H1 (cell line): ENCODE measurements around the gene WIPI1. TPM values are rescaled to one million over a fixed set of nuclear protein-coding genes. Genes with fewer than 3 reads are reported as not detected.

ENCODE experiments used
- CTCF ChIA-PET: fragments of 300-600 bp; sonication (Branson Sonifier 250); formaldehyde crosslinking; loops from one replicate; lab custom pipeline; 2021; ENCODE audit not compliant: partially characterized antibody; lab: Charles Lee
- POLR2A ChIA-PET: fragments of 300-600 bp; sonication (Branson Sonifier 250); formaldehyde crosslinking; loops from one replicate; lab custom pipeline; 2021; ENCODE audit warnings: inconsistent platforms; ENCODE audit not compliant: partially characterized antibody; lab: Charles Lee
- DNase-seq, 2 experiments: peaks; one replicate each; pipeline versions ENCODE4 v3.0.0 to v3.0.0-alpha.2; 2010 to 2022; ENCODE audit warnings: low spot score in 2 of 2, low read depth in 1 of 2, mixed read lengths in 1 of 2
- FAIRE-seq: peaks from 2 replicates; lab custom pipeline; 2011; peaks lifted over from hg19 to GRCh38; lab: Jason Lieb, UNC
- H2AFZ ChIP-seq: 2 replicates; pipeline ENCODE4 v1.8.1; 2012; ENCODE audit warnings: low read length, inconsistent platforms
- H2AK5ac ChIP-seq: 2 replicates; pipeline ENCODE4 v1.6.1; 2013; ENCODE audit warnings: low read depth, low read length
- H2BK120ac ChIP-seq: replicated peaks from 2 replicates; pipeline ENCODE3; 2013; ENCODE audit warnings: low read depth, low read length, inconsistent platforms
- H2BK12ac ChIP-seq: 2 replicates; pipeline ENCODE4 v1.6.1; 2013; ENCODE audit warnings: low read depth, low read length
- H2BK15ac ChIP-seq: 2 replicates; pipeline ENCODE4 v1.6.1; 2013; ENCODE audit warnings: low read length
- H2BK20ac ChIP-seq: 2 replicates; pipeline ENCODE4 v1.6.1; 2013; ENCODE audit warnings: low read length
- H2BK5ac ChIP-seq: 2 replicates; pipeline ENCODE4 v1.6.1; 2013; ENCODE audit warnings: low read depth, low read length
- H3K14ac ChIP-seq: 2 replicates; pipeline ENCODE4 v1.6.1; 2013; ENCODE audit warnings: inconsistent platforms; ENCODE audit not compliant: insufficient read length
- H3K18ac ChIP-seq: 2 replicates; pipeline ENCODE4 v1.6.1; 2013; ENCODE audit warnings: low read length; ENCODE audit errors: extremely low read depth
- H3K23ac ChIP-seq: 2 replicates; pipeline ENCODE4 v1.6.1; 2013; ENCODE audit warnings: inconsistent platforms; ENCODE audit not compliant: insufficient read length
- H3K23me2 ChIP-seq: 2 replicates; pipeline ENCODE4 v1.6.1; 2013; ENCODE audit warnings: low read depth, low read length
- H3K27ac ChIP-seq: 2 replicates; pipeline ENCODE4 v1.6.1; 2011; ENCODE audit warnings: low read depth, low read length, inconsistent platforms
- H3K27me3 ChIP-seq, 4 experiments: replicated peaks in 1 of 4; 1 replicate in 1 of 4; 2 replicates in 3 of 4; pipeline versions ENCODE4 v1.6.1 to v1.8.1; 2011 to 2013; ENCODE audit warnings: low read length in 3 of 4, mild to moderate bottlenecking in 3 of 4, inconsistent platforms in 2 of 4, mixed read lengths in 2 of 4, moderate library complexity in 1 of 4; ENCODE audit not compliant: control insufficient read depth in 3 of 4, insufficient read depth in 3 of 4; ENCODE audit errors: extremely low read depth in 1 of 4
- H3K36me3 ChIP-seq, 4 experiments: 2 replicates each; pipeline versions ENCODE4 v1.6.1 to v1.8.1; 2011 to 2013; ENCODE audit warnings: mild to moderate bottlenecking in 4 of 4, low read length in 3 of 4, moderate library complexity in 2 of 4, control low read depth in 1 of 4, inconsistent platforms in 1 of 4; ENCODE audit not compliant: insufficient read depth in 4 of 4, control insufficient read depth in 2 of 4
- H3K4ac ChIP-seq: replicated peaks from 2 replicates; pipeline ENCODE3; 2013; ENCODE audit warnings: low read length, low read depth, mixed read lengths, inconsistent platforms; ENCODE audit not compliant: insufficient read length
- H3K4me1 ChIP-seq, 4 experiments: replicated peaks in 1 of 4; 1 replicate in 1 of 4; 2 replicates in 3 of 4; pipeline versions ENCODE4 v1.6.1 to v1.8.1; 2011 to 2013; ENCODE audit warnings: low read length in 3 of 4, inconsistent platforms in 2 of 4, mixed read lengths in 1 of 4; ENCODE audit not compliant: insufficient read depth in 4 of 4, control insufficient read depth in 3 of 4
- H3K4me2 ChIP-seq, 2 experiments: 2 replicates each; pipeline versions ENCODE4 v1.6.1 to v1.8.1; 2011 to 2013; ENCODE audit warnings: low read depth in 2 of 2, low read length in 2 of 2, control low read depth in 1 of 2, inconsistent platforms in 1 of 2, mild to moderate bottlenecking in 1 of 2; ENCODE audit not compliant: insufficient read depth in 1 of 2
- H3K4me3 ChIP-seq, 4 experiments: fragments of 200-600, 300-600 bp in 1 of 4; sonication (generic), shearing (Covaris generic), sonication (Bioruptor Twin) in 1 of 4; 2 replicates each; pipeline versions ENCODE4 v1.5.1 to v1.8.1; 2011 to 2016; ENCODE audit warnings: low read length in 4 of 4, low read depth in 3 of 4, control low read depth in 2 of 4, inconsistent platforms in 2 of 4, mild to moderate bottlenecking in 2 of 4, mixed read lengths in 1 of 4, moderate library complexity in 1 of 4; ENCODE audit not compliant: insufficient read depth in 2 of 4; ENCODE audit errors: extremely low read depth in 1 of 4
- H3K56ac ChIP-seq: replicated peaks from 2 replicates; pipeline ENCODE3; 2013; ENCODE audit warnings: low read depth, mild to moderate bottlenecking, mixed read lengths, low read length, inconsistent platforms; ENCODE audit not compliant: insufficient read length
- H3K79me1 ChIP-seq: 2 replicates; pipeline ENCODE4 v1.6.1; 2013; ENCODE audit warnings: low read depth, low read length, control low read depth
- H3K79me2 ChIP-seq, 2 experiments: 2 replicates each; pipeline versions ENCODE4 v1.6.1 to v1.8.1; 2012 to 2013; ENCODE audit warnings: low read length in 2 of 2, mild to moderate bottlenecking in 2 of 2, inconsistent platforms in 1 of 2; ENCODE audit not compliant: insufficient read depth in 2 of 2, control insufficient read depth in 1 of 2
- H3K9ac ChIP-seq, 4 experiments: replicated peaks in 1 of 4; 1 replicate in 1 of 4; 2 replicates in 3 of 4; pipeline versions ENCODE4 v1.6.1 to v1.8.1; 2011 to 2013; ENCODE audit warnings: low read depth in 3 of 4, low read length in 3 of 4, control low read depth in 2 of 4, mild to moderate bottlenecking in 2 of 4, moderate library complexity in 2 of 4, inconsistent platforms in 1 of 4; ENCODE audit errors: extremely low read depth in 1 of 4
- H3K9me3 ChIP-seq, 2 experiments: 2 replicates each; pipeline versions ENCODE4 v1.6.1 to v1.8.1; 2012 to 2013; ENCODE audit warnings: mild to moderate bottlenecking in 2 of 2, moderate library complexity in 2 of 2, control low read depth in 1 of 2, inconsistent platforms in 1 of 2, low read depth in 1 of 2, low read length in 1 of 2, mixed read lengths in 1 of 2; ENCODE audit not compliant: insufficient read depth in 2 of 2
- H4K20me1 ChIP-seq, 2 experiments: replicated peaks in 1 of 2; 2 replicates each; pipeline versions ENCODE3 to v1.8.1; 2011 to 2013; ENCODE audit warnings: inconsistent platforms in 2 of 2, low read length in 2 of 2, mild to moderate bottlenecking in 1 of 2; ENCODE audit not compliant: insufficient read depth in 2 of 2, control insufficient read depth in 1 of 2
- H4K5ac ChIP-seq: 2 replicates; pipeline ENCODE4 v1.6.1; 2013; ENCODE audit warnings: low read length, low read depth, mixed read lengths, inconsistent platforms; ENCODE audit not compliant: insufficient read length
- H4K8ac ChIP-seq: 2 replicates; pipeline ENCODE4 v1.8.0; 2013; ENCODE audit warnings: mild to moderate bottlenecking, moderate library complexity, low read length, inconsistent platforms; ENCODE audit not compliant: insufficient read depth; ENCODE audit errors: extremely low read depth
- H4K91ac ChIP-seq: replicated peaks from 2 replicates; pipeline ENCODE3; 2013; ENCODE audit warnings: low read length, mixed read lengths, inconsistent platforms; ENCODE audit not compliant: insufficient read length
- CHD1 ChIP-seq: IDR thresholded peaks from 2 replicates; pipeline ENCODE4 v1.6.1; 2012; ENCODE audit warnings: low read depth, low read length, improper control_type of control experiment
- CTCF ChIP-seq, 3 experiments: IDR thresholded peaks; 1 replicate in 2 of 3; 2 replicates in 1 of 3; pipeline versions ENCODE4 v1.5.1 to v1.6.1; 2011; ENCODE audit warnings: low read length in 3 of 3, mild to moderate bottlenecking in 3 of 3, inconsistent platforms in 2 of 3, low read depth in 1 of 3, moderate library complexity in 1 of 3; ENCODE audit not compliant: insufficient read depth in 1 of 3; ENCODE audit errors: control extremely low read depth in 1 of 3
- TEAD4 ChIP-seq: IDR thresholded peaks from 2 replicates; pipeline ENCODE4 v1.6.1; 2012; ENCODE audit warnings: low read depth, low read length, inconsistent platforms, mixed read lengths
- WGBS, 2 experiments: shearing (Covaris generic) in 1 of 2; methylation state at CpG; one replicate each; pipeline versions ENCODE4 v1.1.6 to v1.1.7; 2013 to 2015; ENCODE audit warnings: low lambda C conversion rate in 2 of 2, mixed read lengths in 2 of 2, inconsistent platforms in 1 of 2, low coverage in 1 of 2, missing lambda C conversion rate in 1 of 2; ENCODE audit not compliant: insufficient replicate concordance in 2 of 2, insufficient coverage in 1 of 2, insufficient read length in 1 of 2; ENCODE audit errors: extremely low coverage in 1 of 2, missing lambda C conversion rate in 1 of 2; 5-methylcytosine and 5-hydroxymethylcytosine counted together
- polyA plus RNA-seq, 7 experiments: library from polyadenylated mRNA; depleted of rRNA in 3 of 7; stranded (reverse) in 5 of 7; unstranded in 2 of 7; fragments of >200 nt in 5 of 7; fragments of 200-250 nt in 2 of 7; gene quantifications; 1 replicate in 5 of 7; 2 replicates in 1 of 7; 4 replicates in 1 of 7; pipeline versions ENCODE4 v1.2.1 to v1.2.3, GENCODE V29; 2011 to 2013; ENCODE audit warnings: missing spikeins in 2 of 7, mixed read lengths in 2 of 7
- total RNA-seq: library from RNA; stranded (reverse); fragmentation: NEBNext Ultra II Directional; extraction: Animal tissue kit (Norgen Biotek cat#: 25700); gene quantifications from 2 replicates; pipeline ENCODE4 v1.2.1, GENCODE V29; 2021

The WIPI1 gene
- total and polyA plus RNA-seq, 2 of the 8 experiments (the other 6 are each of a cell fraction or from before 2014, with no cell fraction given) = 16.6 to 17.4 TPM

- H2BK20ac ChIP-seq = no peak overlapping the region
- no peaks in the 10 kb centered on the region for H3K23me2 ChIP-seq
- ChIA-PET POLR2A (no interaction called here), CTCF (interaction anchor here (0.7 to 1.6 kb wide), 5 partner anchors 10 to 52 kb away, joined by 3 to 4 read pairs (median 3); no protein-coding TSS in a partner anchor)
- H3K27me3 ChIP-seq = no peaks in the 10 kb centered on the region
- H2AFZ ChIP-seq = no peak overlapping the region
- no peaks in the 10 kb centered on the region for H3K9me3 ChIP-seq
- no peak overlapping the region for H2BK120ac ChIP-seq
- DNase-seq (no peak), FAIRE-seq (no peak)
- H3K79me1 ChIP-seq = no peaks in the 10 kb centered on the region
- H2BK5ac ChIP-seq = no peak overlapping the region
- no peaks in the 10 kb centered on the region for H3K79me2 ChIP-seq
- no peaks in the 10 kb centered on the region; a peak in 1 of 7 replicates for H3K4me1 ChIP-seq
- no peak overlapping the region for H3K14ac ChIP-seq
- no peak overlapping the region for H2AK5ac ChIP-seq
- no peaks in the 10 kb centered on the region for H4K20me1 ChIP-seq
- no peak overlapping the region for H3K27ac ChIP-seq
- H3K4me3 ChIP-seq = no peak overlapping the region
- no peak overlapping the region for H3K23ac ChIP-seq
- no peak overlapping the region for H3K56ac ChIP-seq
- no peak overlapping the region for H3K9ac ChIP-seq
- no peak overlapping the region for H4K91ac ChIP-seq
- no peak overlapping the region for H4K8ac ChIP-seq
- H2BK15ac ChIP-seq = no peak overlapping the region
- H3K4ac ChIP-seq = no peak overlapping the region
- peaks cover 0 to 6% (median under 1%) of the 10 kb centered on the region in 4 experiments; a peak in 1 of 8 replicates for H3K36me3 ChIP-seq
- WGBS, 2 experiments = 90% methylated on average over 14 of the region's 14 CpGs; no CpG with 5 or more reads in 1 of the 2 experiments
- no peak overlapping the region for H3K18ac ChIP-seq
- no peak overlapping the region for H4K5ac ChIP-seq
- H2BK12ac ChIP-seq = no peak overlapping the region
- no peak overlapping the region for H3K4me2 ChIP-seq
- TF ChIP-seq CHD1 (no peak), TEAD4 (no peak), CTCF (IDR thresholded peaks at IDR 0.05; ENCODE audit: control extremely low read depth in 1 of 3, insufficient read depth in 1 of 3, low read depth in 1 of 3, low read length in 3 of 3) (no peak)
Measured at GRCh38 chr17:68450801-68451200, 6.5 kb downstream of the WIPI1 start.
